Chondrocyte (in vitro differentiated cells): ENCODE data around the gene ATP2B2. TPM values are rescaled to one million over a fixed set of nuclear protein-coding genes. Genes with fewer than 3 reads are reported as not detected.

Experiments used
- DNase-seq: peaks from one replicate; pipeline ENCODE4 v3.0.0; 2021; ENCODE audit warnings: mixed read lengths, low spot score
- H3K27ac Mint-ChIP-seq: one replicate; pipeline ENCODE4 v1.8.0; 2021; ENCODE audit warnings: mild to moderate bottlenecking, moderate library complexity, mixed read lengths; ENCODE audit not compliant: unreplicated experiment
- H3K27me3 Mint-ChIP-seq: 2 replicates; pipeline ENCODE4 v1.8.0; 2021; ENCODE audit warnings: low read depth, mixed read lengths
- H3K36me3 Mint-ChIP-seq: 2 replicates; pipeline ENCODE4 v1.8.0; 2021; ENCODE audit warnings: low read depth, mixed read lengths
- H3K4me1 Mint-ChIP-seq: 2 replicates; pipeline ENCODE4 v1.8.0; 2021; ENCODE audit warnings: low read depth, mild to moderate bottlenecking, mixed read lengths
- H3K4me3 Mint-ChIP-seq: one replicate; pipeline ENCODE4 v1.8.0; 2021; ENCODE audit warnings: mild to moderate bottlenecking, moderate library complexity, mixed read lengths; ENCODE audit not compliant: unreplicated experiment
- H3K9me3 Mint-ChIP-seq: 2 replicates; pipeline ENCODE4 v1.8.0; 2021; ENCODE audit warnings: low read depth, mixed read lengths
- CTCF ChIP-seq: fragments of 200-600 bp; sonication (generic); IDR thresholded peaks from 2 replicates; pipeline ENCODE4 v1.5.0; 2021; ENCODE audit warnings: antibody characterized with exemption, mild to moderate bottlenecking, moderate library complexity
- total RNA-seq: library from RNA; stranded (reverse); gene quantifications from 3 replicates; pipeline ENCODE4 v1.2.1, GENCODE V29; 2021

ATP2B2 gene
- total RNA-seq, 1 donor from 2014 or later = 0.25 TPM

GRCh38 chr3:10496121-10496863 lies 9.1 kb downstream of the ATP2B2 start:
- no peaks in the 10 kb centered on the region for H3K36me3 Mint-ChIP-seq
- H3K4me1 Mint-ChIP-seq = no peaks in the 10 kb centered on the region
- no peak overlapping the region for H3K4me3 Mint-ChIP-seq
- TF ChIP-seq CTCF = no peak
- no peak overlapping the region for H3K27ac Mint-ChIP-seq
- H3K27me3 Mint-ChIP-seq = peaks cover 51% of the 10 kb centered on the region
- no peaks in the 10 kb centered on the region for H3K9me3 Mint-ChIP-seq
- no peak for DNase-seq

DNA sequence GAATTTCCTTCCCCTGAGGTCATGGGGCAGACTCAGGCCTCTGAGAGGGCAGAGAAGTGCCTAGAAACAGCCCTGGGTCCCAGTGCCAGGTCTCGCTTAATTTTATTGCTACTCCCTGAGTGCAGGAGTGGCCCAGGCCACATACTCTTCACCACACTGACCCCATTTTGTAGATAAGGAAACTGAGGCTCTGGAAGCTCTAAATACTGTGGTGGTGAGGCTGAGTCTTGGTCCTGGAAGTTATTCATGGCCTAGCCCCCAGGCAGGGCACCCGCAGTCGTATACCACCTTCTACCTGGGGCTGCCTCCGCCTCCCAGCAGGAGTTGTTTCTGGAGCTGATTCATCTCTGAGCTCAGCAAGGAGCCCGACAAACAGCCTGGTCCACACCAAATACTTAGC lies 9.8 kb downstream of the ATP2B2 start:
- DNase-seq = no peak
- no peak for TF ChIP-seq CTCF
- Mint-ChIP-seq H3K27ac (no peak overlapping the region), H3K4me1 (no peaks in the 10 kb centered on the region), H3K4me3 (no peak overlapping the region), H3K9me3 (no peaks in the 10 kb centered on the region), H3K36me3 (no peaks in the 10 kb centered on the region), H3K27me3 (peaks cover 48% of the 10 kb centered on the region)

DNA sequence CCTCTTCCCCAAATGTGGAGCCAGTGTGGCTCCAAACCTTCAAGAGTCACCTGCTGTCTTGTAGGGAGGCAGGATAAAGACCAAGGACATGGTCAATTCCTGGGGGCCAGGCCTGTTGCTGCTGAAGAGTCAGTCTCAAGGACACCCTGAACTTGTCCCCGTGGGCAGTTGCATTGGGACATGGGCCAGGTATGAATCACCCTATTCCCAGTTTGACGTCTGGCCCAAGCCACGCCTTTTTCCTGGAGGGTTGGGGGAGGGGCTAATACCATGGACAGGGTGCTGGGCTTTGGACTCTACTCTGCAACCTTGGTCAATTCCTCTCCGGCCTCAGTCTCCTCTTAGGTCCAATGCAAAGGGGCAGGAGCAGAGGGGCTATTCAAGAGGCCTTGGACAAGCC lies 10.4 kb downstream of the ATP2B2 start:
- DNase-seq = no peak
- Mint-ChIP-seq H3K4me3 (no peak overlapping the region), H3K4me1 (no peaks in the 10 kb centered on the region), H3K27ac (no peak overlapping the region), H3K27me3 (peaks cover 46% of the 10 kb centered on the region), H3K36me3 (no peaks in the 10 kb centered on the region), H3K9me3 (no peaks in the 10 kb centered on the region)
- TF ChIP-seq CTCF = no peak

- H3K27me3 Mint-ChIP-seq = peaks cover 52% of the 10 kb centered on the region
- TF ChIP-seq CTCF = no peak
- DNase-seq = no peak
These were observed 11.2 kb downstream of the ATP2B2 start for GRCh38 chr3:10494180-10494579.

DNA sequence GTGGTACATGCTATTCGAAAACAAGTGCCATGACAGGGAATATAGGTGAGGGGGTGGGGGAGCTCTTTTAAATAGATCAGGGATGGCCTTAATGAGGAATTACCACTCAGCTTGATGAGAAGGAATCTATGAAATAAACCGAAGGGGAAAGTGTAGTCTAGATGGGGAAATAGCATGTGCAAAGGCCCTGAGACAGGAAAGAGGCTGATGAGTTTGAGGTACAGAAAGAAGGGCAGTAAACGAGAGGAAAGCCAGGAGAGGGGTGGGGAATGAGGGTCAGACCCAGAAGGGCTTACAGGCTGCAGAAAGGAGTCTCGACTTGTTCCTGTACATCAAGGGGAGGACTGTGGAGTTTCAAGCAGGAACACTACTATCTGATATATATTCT lies 12.2 kb downstream of the ATP2B2 start:
- Mint-ChIP-seq H3K4me1 (no peaks in the 10 kb centered on the region), H3K9me3 (no peaks in the 10 kb centered on the region), H3K27ac (no peak overlapping the region), H3K27me3 (peaks cover 51% of the 10 kb centered on the region), H3K4me3 (no peak overlapping the region), H3K36me3 (no peaks in the 10 kb centered on the region)
- DNase-seq = no peak
- no peak for TF ChIP-seq CTCF

More at GRCh38 chr3:10494180-10494579, 11.2 kb downstream of the ATP2B2 start:
- H3K9me3 Mint-ChIP-seq = no peaks in the 10 kb centered on the region
- no peak overlapping the region for H3K27ac Mint-ChIP-seq
- H3K4me3 Mint-ChIP-seq = no peak overlapping the region
- no peaks in the 10 kb centered on the region for H3K36me3 Mint-ChIP-seq
- no peaks in the 10 kb centered on the region for H3K4me1 Mint-ChIP-seq
